Testis (tissue), 3 donors: ENCODE data around the gene ADAP1. TPM values are rescaled to one million over a fixed set of nuclear protein-coding genes. Genes with fewer than 3 reads are reported as not detected.

ENCODE experiments used
- DNase-seq: peaks from one replicate; pipeline ENCODE4 v3.0.0-alpha.2; 2019
- H3K27ac ChIP-seq, 2 donors: fragments of 200-600 bp; sonication (generic); one replicate each; pipeline ENCODE4 v1.5.1; 2019
- H3K27me3 ChIP-seq: fragments of 200-600 bp; sonication (generic); one replicate; pipeline ENCODE4 v1.5.1; 2019
- H3K36me3 ChIP-seq: fragments of 200-600 bp; sonication (generic); one replicate; pipeline ENCODE4 v1.5.1; 2017; ENCODE audit warnings: low read depth; ENCODE audit errors: missing control alignments
- H3K4me1 ChIP-seq: fragments of 200-600 bp; sonication (generic); one replicate; pipeline ENCODE4 v1.5.1; 2019
- H3K4me3 ChIP-seq, 2 donors: fragments of 200-600 bp; sonication (generic); one replicate each; pipeline ENCODE4 v1.5.1; 2017 to 2019
- H3K9me3 ChIP-seq: fragments of 200-600 bp; sonication (generic); one replicate; pipeline ENCODE4 v1.5.1; 2017
- CTCF ChIP-seq, 3 experiments: fragments of 450-650 bp in 2 of 3; fragments of 200-600 bp in 1 of 3; sonication (generic) in 1 of 3; IDR thresholded peaks; one replicate each; pipeline ENCODE4 v1.5.1; 2016 to 2019; ENCODE audit warnings: antibody characterized with exemption in 3 of 3, mild to moderate bottlenecking in 2 of 3, moderate library complexity in 1 of 3
- POLR2A ChIP-seq: fragments of 450-650 bp; IDR thresholded peaks from one replicate; pipeline ENCODE4 v1.6.1; 2017; ENCODE audit warnings: antibody characterized with exemption, mild to moderate bottlenecking, moderate library complexity
- WGBS, 2 donors: methylation state at CpG; one replicate each; pipeline ENCODE4 v1.1.5; 2018; 5-methylcytosine and 5-hydroxymethylcytosine counted together
- intact Hi-C: fragments of 100-400 bp; cut with DNase I; formaldehyde crosslinking; loops from one replicate; pipeline ENCODE4 v1.15.1; 2023; ENCODE audit warnings: low total_unique reads
- polyA plus RNA-seq: library from polyadenylated mRNA; stranded (reverse); fragments of 350-450 nt; fragmentation: Illumina TruSeq; extraction: RNeasy Lipid Tissue Mini Kit (QIAGEN cat#74804); gene quantifications from one replicate; pipeline ENCODE4 v1.2.3, GENCODE V29; 2014; ENCODE audit warnings: low read depth, low replicate concordance; ENCODE audit not compliant: insufficient read depth
- total RNA-seq, 2 donors: library from RNA; depleted of rRNA; stranded (reverse); fragments of >200 nt; gene quantifications; one replicate each; pipeline ENCODE4 v1.2.3, GENCODE V29; 2016

ADAP1 gene
- total and polyA plus RNA-seq, 3 donors from 2014 or later: 2.4 to 10.9 (median 6.1) TPM

DNA sequence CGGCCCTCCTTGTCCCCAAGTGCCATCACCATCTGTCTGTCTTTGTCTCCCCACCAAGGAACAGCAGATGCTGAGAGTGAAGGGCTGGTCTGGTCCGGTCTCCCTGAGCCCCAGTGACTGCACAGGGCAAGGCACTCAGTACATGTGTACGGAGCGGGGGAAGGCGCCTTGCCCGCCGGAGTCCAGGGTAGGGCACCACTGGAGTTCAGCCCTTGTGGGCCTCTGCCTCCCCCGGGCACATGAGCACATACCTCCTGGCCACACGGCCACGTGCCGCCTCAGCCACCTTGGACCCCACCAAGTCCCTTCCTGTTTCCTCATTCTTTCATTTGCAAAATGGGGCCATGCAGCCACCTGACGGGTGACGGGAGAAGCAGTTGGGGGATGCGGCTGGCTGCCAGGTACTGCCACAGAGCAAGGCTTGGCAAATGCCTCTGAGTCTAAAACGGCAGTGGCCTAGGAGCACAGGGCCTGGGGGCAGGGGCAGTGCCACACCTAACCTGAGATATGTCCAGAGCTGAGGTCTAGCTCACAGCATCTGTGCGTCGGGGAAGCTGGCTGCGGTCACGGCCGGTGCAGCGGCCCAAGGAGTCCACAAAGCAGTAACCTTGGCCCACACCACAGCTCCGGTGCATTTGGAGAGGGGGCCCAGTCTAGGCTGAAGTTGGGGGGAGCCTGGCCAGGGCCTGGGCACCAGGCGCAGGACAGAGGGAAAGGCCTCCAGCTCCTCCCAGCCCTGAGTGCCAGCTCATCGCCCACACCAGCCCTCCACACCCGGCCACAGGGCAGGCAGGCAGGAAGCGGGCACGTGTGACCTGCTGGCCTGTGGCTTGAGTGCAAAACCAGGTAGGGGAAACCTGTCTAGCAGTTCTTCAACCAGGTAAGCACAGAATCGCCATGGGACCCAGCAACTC lies 5.2 kb downstream of the ADAP1 start:
- TF ChIP-seq CTCF (IDR thresholded peaks at IDR 0.05) (no peak), POLR2A (no peak)
- intact Hi-C loops: no loop called here
- H3K27ac ChIP-seq: no peak overlapping the region
- WGBS, 2 donors: 91 to 92% methylated on average over 24 to 28 of the region's 28 CpGs
- no peaks in the 10 kb centered on the region for H3K4me1 ChIP-seq
- no peaks in the 10 kb centered on the region for H3K9me3 ChIP-seq
- no peak for DNase-seq
- no peak overlapping the region for H3K4me3 ChIP-seq
- H3K27me3 ChIP-seq: no peaks in the 10 kb centered on the region
- H3K36me3 ChIP-seq: no peaks in the 10 kb centered on the region

- Histone ChIP-seq H3K27me3 (no peaks in the 10 kb centered on the region), H3K4me3 (no peak overlapping the region), H3K36me3 (no peaks in the 10 kb centered on the region), H3K27ac (no peak overlapping the region), H3K9me3 (no peaks in the 10 kb centered on the region), H3K4me1 (no peaks in the 10 kb centered on the region)
- DNase-seq: no peak
- WGBS, 2 donors: 90% methylated on average over 29 to 37 of the region's 37 CpGs
- TF ChIP-seq POLR2A (no peak), CTCF (IDR thresholded peaks at IDR 0.05) (no peak)
- intact Hi-C loops: no loop called here
These were observed 6.9 kb downstream of the ADAP1 start for GRCh38 chr7:947391-948210.

DNA sequence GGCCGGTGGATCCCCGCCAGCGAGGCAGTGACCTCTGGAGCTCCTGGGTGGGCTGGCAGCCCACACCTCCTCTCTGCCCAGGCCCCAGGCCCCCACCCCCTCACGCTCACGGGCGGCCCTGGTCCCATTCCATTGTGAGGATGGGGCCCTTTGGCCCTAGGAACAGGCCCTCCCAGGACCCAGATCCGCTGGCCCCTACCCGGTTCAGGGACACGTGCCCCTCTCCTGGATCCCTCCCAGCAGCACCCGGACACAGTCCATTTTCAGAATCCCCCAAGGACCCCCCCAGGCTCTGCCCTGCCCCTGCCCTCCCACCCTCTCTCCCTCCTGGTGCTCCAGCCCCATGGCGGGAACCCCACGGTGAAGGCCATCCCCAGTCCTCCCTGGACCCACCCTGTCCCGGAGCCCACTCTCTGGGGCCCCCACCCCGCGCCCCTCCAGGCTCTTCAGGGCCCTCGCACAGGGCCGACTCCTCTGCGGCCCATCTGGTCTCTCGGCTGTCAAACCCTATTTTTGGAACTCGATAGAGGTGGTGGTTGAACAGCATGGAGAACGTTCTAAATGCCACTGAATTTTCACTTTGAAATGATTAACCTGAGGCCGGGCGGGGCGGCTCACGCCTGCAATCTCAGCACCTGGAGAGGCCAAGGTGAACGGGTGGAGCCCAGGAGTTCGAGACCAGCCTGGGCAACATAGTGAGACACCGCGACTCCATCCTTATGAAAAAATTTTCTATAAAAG lies 8.1 kb downstream of the ADAP1 start:
- intact Hi-C loops: no loop called here
- no peak for DNase-seq
- 81 to 87% methylated on average over 22 to 29 of the region's 29 CpGs for WGBS, 2 donors
- no peaks in the 10 kb centered on the region for H3K9me3 ChIP-seq
- TF ChIP-seq POLR2A: no peak
- no peak for TF ChIP-seq CTCF (IDR thresholded peaks at IDR 0.05)
- H3K27me3 ChIP-seq: no peaks in the 10 kb centered on the region
- H3K4me1 ChIP-seq: no peaks in the 10 kb centered on the region
- H3K4me3 ChIP-seq: no peak overlapping the region
- H3K36me3 ChIP-seq: no peaks in the 10 kb centered on the region
- no peak overlapping the region for H3K27ac ChIP-seq

GRCh38 chr7:945556-946255 lies 8.8 kb downstream of the ADAP1 start:
- Histone ChIP-seq H3K4me3 (no peak overlapping the region), H3K27ac (no peak overlapping the region), H3K36me3 (no peaks in the 10 kb centered on the region), H3K27me3 (no peaks in the 10 kb centered on the region), H3K4me1 (no peaks in the 10 kb centered on the region), H3K9me3 (no peaks in the 10 kb centered on the region)
- DNase-seq: no peak
- intact Hi-C loops: no loop called here
- TF ChIP-seq POLR2A: no peak
- WGBS, 2 donors: 57 to 81% methylated on average over 6 to 28 of the region's 30 CpGs
